Measurements from ENCODE around the gene HMOX2. TPM values are rescaled to one million over a fixed set of nuclear protein-coding genes. Genes with fewer than 3 reads are reported as not detected.
A peak's percentile ranks its signal among the peaks of the same experiment; 100 is the strongest.

The HMOX2 gene
- total RNA-seq, 4 donors from 2014 or later = 46.4 to 495 (median 55.7) TPM

- Histone ChIP-seq H3K4me3 (no peak overlapping the region), H3K27ac (no peak overlapping the region), H3K4me1 (peaks cover 18 to 26% (median 19%) of the 10 kb centered on the region in 4 donors), H3K9me3 (no peaks in the 10 kb centered on the region), H3K36me3 (peaks cover 0 to 3% (median 0%) of the 10 kb centered on the region in 4 donors), H3K27me3 (no peaks in the 10 kb centered on the region)
- intact Hi-C loops (cut with DNase I; ENCODE audit: low total_unique reads) (no loop called here), in situ Hi-C loops (cut with MboI; ENCODE audit: low pct_ligation_motif_present in 1 of 4, low pct_unique_long_range_greater_than_20kb in 1 of 4, low sequenced_read_pairs in 3 of 4) (no loop called here)
- 80 to 97% methylated on average over 2 to 4 of the region's 4 CpGs for WGBS, 2 donors (ENCODE audit: low coverage in 1 of 2)
- no peak for TF ChIP-seq CTCF (IDR thresholded peaks at IDR 0.05)
- no peak for TF ChIP-seq POLR2AphosphoS5 (IDR thresholded peaks at IDR 0.05)
- TF ChIP-seq EP300 (IDR thresholded peaks at IDR 0.05; ENCODE audit: low read depth) = no peak
- no peak for TF ChIP-seq POLR2A (IDR thresholded peaks at IDR 0.05)
- no peak for DNase-seq
Observed at GRCh38 chr16:4499196-4499555, 23.0 kb downstream of the HMOX2 start.

- DNase-seq = no peak
- in situ Hi-C loops (cut with MboI; ENCODE audit: low pct_ligation_motif_present in 1 of 4, low pct_unique_long_range_greater_than_20kb in 1 of 4, low sequenced_read_pairs in 3 of 4) (no loop called here), intact Hi-C loops (cut with DNase I; ENCODE audit: low total_unique reads) (loop anchor here (10.0 kb wide), 1 partner anchor 85 kb away; no protein-coding TSS in a partner anchor)
- H3K9me3 ChIP-seq = no peaks in the 10 kb centered on the region
- H3K4me1 ChIP-seq = peaks cover 18 to 25% (median 19%) of the 10 kb centered on the region in 4 donors
- peak overlapping the region; percentile 62 to 74 (median 66) for H3K27ac ChIP-seq
- 20 to 70% methylated on average over 1 to 3 of the region's 3 CpGs for WGBS, 2 donors (ENCODE audit: low coverage in 1 of 2)
- no peaks in the 10 kb centered on the region for H3K27me3 ChIP-seq
- no peak overlapping the region for H3K4me3 ChIP-seq
- TF ChIP-seq POLR2AphosphoS5 (IDR thresholded peaks at IDR 0.05) (peak in 2 of 3 donors; percentile 57 to 64), CTCF (IDR thresholded peaks at IDR 0.05) (no peak)
- H3K36me3 ChIP-seq = peaks cover 0 to 3% (median 0%) of the 10 kb centered on the region in 4 donors
Observed at GRCh38 chr16:4500272-4500671, 24.1 kb downstream of the HMOX2 start.

- DNase-seq = no peak
- in situ Hi-C loops (cut with MboI; ENCODE audit: low pct_ligation_motif_present in 1 of 4, low pct_unique_long_range_greater_than_20kb in 1 of 4, low sequenced_read_pairs in 3 of 4) = no loop called here
- peaks cover 0 to 3% (median 0%) of the 10 kb centered on the region in 4 donors for H3K36me3 ChIP-seq
- WGBS, 2 donors (ENCODE audit: low coverage in 1 of 2) = 20 to 30% methylated on average over 5 of the region's 5 CpGs
- no peaks in the 10 kb centered on the region for H3K27me3 ChIP-seq
- H3K4me1 ChIP-seq = peaks cover 18 to 33% (median 19%) of the 10 kb centered on the region in 4 donors
- TF ChIP-seq POLR2A (IDR thresholded peaks at IDR 0.05) = no peak
- TF ChIP-seq CTCF (IDR thresholded peaks at IDR 0.05) = no peak
- H3K4me3 ChIP-seq = no peak overlapping the region
- no peaks in the 10 kb centered on the region for H3K9me3 ChIP-seq
- intact Hi-C loops (cut with DNase I; ENCODE audit: low total_unique reads) = loop anchor here (10.0 kb wide), 1 partner anchor 84 kb away; no protein-coding TSS in a partner anchor
- H3K27ac ChIP-seq = peak overlapping the region; percentile 62 to 74 (median 66)
Observed at GRCh38 chr16:4501071-4501478, 24.9 kb downstream of the HMOX2 start.

GRCh38 chr16:4505356-4506147 is 29.4 kb downstream of the HMOX2 start:
- Histone ChIP-seq H3K27ac (peak overlapping the region; percentile 18 to 57 (median 46)), H3K9me3 (no peaks in the 10 kb centered on the region), H3K36me3 (peaks cover 0 to 29% (median 7%) of the 10 kb centered on the region in 4 donors), H3K4me1 (peaks cover 10 to 29% (median 12%) of the 10 kb centered on the region in 4 donors), H3K4me3 (no peak overlapping the region), H3K27me3 (no peaks in the 10 kb centered on the region)
- WGBS, 2 donors (ENCODE audit: low coverage in 1 of 2) = 75% methylated on average over 10 to 13 of the region's 13 CpGs
- intact Hi-C loops (cut with DNase I; ENCODE audit: low total_unique reads) (loop anchor here (10.0 kb wide), 1 partner anchor 79 kb away; no protein-coding TSS in a partner anchor), in situ Hi-C loops (cut with MboI; ENCODE audit: low pct_ligation_motif_present in 1 of 4, low pct_unique_long_range_greater_than_20kb in 1 of 4, low sequenced_read_pairs in 3 of 4) (no loop called here)
- peak; percentile 67 for DNase-seq
- TF ChIP-seq POLR2A (IDR thresholded peaks at IDR 0.05) (no peak), EP300 (IDR thresholded peaks at IDR 0.05; ENCODE audit: low read depth) (no peak), POLR2AphosphoS5 (IDR thresholded peaks at IDR 0.05) (no peak), CTCF (IDR thresholded peaks at IDR 0.05) (no peak)

All from transverse colon (tissue), 4 donors.